AG10803 (cell line): ENCODE data around the gene XCL2.

Experiments
- DNase-seq: peaks from one replicate; pipeline ENCODE4 v3.0.0; 2010; ENCODE audit warnings: low read depth
- H3K4me3 ChIP-seq: 2 replicates; pipeline ENCODE4 v1.5.1; 2011; ENCODE audit warnings: mild to moderate bottlenecking, low read length, control low read depth
- TF ChIP-seq, protein P1 (sequence below): conservative IDR thresholded peaks from 2 replicates; pipeline ENCODE4 v1.5.1; 2011; ENCODE audit warnings: mild to moderate bottlenecking, low read length, control low read depth, inconsistent platforms

XCL2 gene

DNA sequence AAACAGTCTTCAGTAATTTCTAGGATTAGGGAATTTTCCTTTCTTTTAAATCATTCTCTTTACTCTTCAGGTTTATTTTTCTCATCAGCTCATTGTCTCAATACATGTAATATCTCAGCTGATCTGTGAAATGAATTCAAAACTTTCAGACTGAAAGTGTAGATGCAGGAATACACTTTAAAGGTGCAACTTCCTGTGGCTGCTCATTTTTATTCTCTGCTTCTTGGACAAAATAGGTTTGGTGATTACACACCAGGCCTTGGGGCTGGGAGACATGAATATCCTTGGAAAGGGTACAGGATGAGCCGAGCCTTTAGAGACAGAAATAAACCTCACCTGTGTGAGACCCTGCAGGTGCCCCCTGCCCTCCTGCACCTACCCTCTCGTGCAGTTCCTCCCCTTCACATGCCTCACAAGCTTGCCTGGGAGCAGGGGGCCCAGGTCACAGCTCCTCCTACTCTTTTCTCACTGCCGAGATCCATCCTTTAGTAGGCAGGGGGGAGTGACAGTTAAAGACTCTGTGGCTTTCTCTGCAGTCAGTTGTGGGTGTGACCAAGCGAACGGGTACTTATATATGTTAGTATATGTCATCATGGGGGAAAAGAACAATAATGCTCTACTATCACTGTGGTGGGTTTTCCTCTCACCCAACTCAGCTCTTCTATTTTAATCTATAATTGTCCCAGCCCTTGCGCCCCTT is 23.6 kb downstream of the XCL2 start:
- H3K4me3 ChIP-seq: no peak overlapping the region
- no peak for DNase-seq
- TF ChIP-seq, protein P1, sequence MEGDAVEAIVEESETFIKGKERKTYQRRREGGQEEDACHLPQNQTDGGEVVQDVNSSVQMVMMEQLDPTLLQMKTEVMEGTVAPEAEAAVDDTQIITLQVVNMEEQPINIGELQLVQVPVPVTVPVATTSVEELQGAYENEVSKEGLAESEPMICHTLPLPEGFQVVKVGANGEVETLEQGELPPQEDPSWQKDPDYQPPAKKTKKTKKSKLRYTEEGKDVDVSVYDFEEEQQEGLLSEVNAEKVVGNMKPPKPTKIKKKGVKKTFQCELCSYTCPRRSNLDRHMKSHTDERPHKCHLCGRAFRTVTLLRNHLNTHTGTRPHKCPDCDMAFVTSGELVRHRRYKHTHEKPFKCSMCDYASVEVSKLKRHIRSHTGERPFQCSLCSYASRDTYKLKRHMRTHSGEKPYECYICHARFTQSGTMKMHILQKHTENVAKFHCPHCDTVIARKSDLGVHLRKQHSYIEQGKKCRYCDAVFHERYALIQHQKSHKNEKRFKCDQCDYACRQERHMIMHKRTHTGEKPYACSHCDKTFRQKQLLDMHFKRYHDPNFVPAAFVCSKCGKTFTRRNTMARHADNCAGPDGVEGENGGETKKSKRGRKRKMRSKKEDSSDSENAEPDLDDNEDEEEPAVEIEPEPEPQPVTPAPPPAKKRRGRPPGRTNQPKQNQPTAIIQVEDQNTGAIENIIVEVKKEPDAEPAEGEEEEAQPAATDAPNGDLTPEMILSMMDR: no peak

DNA sequence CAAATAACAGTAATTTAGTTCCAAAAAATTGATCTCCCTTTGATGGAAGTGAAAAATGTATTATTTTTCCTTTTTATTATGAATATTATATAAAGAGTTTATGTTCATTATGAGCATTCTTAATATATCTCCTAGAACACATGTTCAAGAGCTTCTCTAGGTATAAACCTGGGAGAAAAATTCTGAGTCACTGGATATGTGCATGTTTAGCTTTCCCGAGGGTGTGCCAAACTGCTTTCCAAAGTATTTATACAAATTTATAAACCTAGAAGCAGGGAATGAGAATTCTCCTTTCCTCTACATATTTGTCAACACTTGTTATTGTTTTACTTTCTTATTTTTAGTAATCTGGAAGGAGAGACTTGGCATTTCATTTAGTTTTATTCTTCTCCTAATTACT is 25.0 kb downstream of the XCL2 start:
- no peak overlapping the region for H3K4me3 ChIP-seq
- TF ChIP-seq, protein P1: no peak
- no peak for DNase-seq

DNA sequence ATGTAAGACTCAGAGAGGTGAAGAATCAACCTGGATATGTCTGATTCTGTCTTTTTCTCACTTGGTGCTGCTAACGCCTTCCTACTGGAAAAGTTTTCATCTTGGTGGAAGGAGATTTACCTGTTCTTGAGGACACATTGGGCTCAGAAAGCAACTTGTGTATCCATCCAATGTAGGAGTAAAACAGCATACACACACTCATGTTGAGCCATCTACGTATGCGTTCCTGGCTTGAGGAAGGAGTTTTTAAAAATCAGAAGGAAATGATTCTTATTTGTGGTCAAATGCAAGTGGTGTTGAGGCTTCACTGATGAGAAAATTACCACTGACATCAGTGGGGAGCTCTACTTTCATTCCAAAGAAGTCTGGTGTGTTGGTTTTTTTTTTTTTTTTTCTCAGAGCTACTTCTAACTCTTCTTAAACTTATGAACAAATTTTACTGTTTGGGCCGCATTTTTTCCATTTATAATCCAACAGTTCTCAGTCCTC is 25.6 kb downstream of the XCL2 start:
- no peak overlapping the region for H3K4me3 ChIP-seq
- TF ChIP-seq, protein P1: no peak
- DNase-seq: peak; percentile 28

DNA sequence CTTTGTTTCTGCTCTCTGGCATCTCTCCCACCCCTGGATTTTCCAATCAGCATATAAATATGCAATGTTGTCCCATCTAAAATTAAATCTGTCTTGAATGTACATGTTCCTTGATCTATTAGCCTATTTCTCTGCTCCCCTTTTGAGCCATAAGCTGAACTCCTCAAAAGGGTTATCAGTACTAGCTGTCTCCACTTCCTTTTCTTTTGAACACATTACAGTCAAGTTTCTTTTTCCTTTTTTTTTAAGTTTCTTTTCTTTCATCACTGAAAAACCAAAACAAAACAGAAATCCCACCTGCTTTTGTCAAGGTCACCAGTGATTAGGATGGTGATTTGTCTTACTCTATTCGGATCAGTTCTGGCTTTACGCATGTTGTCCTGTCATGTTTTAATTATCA is 29.3 kb downstream of the XCL2 start:
- no peak for DNase-seq
- TF ChIP-seq, protein P1: no peak
- H3K4me3 ChIP-seq: no peak overlapping the region

DNA sequence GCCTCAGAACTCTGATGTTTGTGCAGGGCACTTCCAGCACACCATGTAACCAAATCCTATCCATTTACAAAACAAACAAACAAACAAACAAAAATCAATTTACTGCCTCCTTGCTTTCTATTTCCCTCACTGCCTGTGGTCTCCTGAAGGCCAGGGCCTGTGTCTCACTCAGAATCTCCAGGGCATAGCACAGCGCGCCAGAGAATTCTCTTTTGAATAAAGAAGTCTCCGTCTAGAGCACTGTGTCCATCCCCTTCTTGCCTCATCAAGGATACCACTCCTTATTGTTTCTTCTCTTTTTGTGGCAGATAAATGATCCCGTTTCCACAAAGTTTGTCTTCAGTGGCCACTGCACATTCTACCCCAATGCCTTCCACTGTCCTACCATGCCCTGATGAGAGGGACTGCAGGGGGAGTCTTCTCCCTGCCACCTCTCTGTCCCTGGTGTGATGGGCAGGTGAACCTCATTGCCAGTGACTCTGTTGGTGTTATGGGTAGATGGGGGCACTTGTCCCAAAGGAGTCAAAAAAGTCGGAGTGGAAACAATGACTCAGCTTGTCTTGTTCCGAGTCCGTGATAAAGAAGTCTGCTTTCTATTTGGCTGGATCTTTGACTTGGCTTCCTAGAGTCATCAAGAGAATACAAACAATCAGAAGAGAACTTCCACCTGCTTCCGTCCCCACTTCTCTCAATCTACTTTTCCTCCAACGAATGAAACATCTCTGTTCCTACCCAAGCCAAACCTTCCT is 30.0 kb downstream of the XCL2 start:
- DNase-seq: no peak
- no peak overlapping the region for H3K4me3 ChIP-seq
- TF ChIP-seq, protein P1: no peak

DNA sequence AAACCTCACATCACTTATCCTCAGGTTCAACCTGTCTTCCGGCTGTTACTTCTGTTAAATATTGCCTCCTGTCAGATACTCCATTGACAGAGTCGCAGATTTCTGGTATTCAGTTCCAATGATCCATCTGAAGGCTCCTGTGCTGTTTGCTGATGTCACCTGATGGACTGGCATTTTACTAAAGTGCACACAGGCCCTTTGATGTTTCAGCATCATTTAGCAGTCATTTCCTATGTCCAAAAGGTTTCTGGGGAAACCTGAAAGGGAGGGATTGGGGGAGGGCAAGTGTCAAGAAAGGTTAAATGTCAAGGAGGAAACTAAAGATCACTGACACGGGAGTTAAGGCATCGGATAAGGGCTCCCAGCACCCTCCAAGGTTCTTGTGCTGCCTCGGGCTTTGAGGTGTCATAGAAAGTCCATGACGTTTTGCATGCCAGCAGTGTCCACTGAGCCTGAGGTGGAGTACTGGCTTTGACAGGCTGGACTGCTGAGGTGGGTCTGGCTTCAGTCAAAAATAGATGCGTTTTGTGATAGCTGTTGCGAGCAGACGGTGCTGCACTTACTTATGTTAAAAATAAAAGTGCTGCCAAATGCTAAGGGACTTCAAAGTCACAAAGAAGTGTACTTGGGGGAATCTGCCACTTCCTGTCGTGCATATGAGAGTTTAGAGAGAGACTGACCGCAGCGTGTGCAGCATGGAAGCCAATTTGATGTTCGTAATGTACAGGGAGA is 30.8 kb downstream of the XCL2 start:
- no peak overlapping the region for H3K4me3 ChIP-seq
- TF ChIP-seq, protein P1: no peak

More for the DNA sequence above, 30.8 kb downstream of the XCL2 start:
- DNase-seq: no peak
